Liver (tissue), 9 donors: ENCODE measurements around the gene LHFPL2. TPM values are rescaled to one million over a fixed set of nuclear protein-coding genes. Genes with fewer than 3 reads are reported as not detected.

Experiments
- DNase-seq: peaks from one replicate; pipeline ENCODE4 v3.0.0-alpha.2; 2017; ENCODE audit warnings: low spot score
- H3K27ac ChIP-seq, 2 donors: one replicate each; pipeline ENCODE4 v1.7.0; 2013; ENCODE audit warnings: inconsistent platforms in 2 of 2, low read length in 2 of 2, control low read depth in 1 of 2, low read depth in 1 of 2, mild to moderate bottlenecking in 1 of 2
- H3K27me3 ChIP-seq, 4 donors: one replicate each; pipeline versions ENCODE4 v1.6.1 to v1.7.0; 2013; ENCODE audit warnings: low read length in 3 of 4, inconsistent platforms in 1 of 4, mild to moderate bottlenecking in 1 of 4, moderate library complexity in 1 of 4; ENCODE audit not compliant: control insufficient read depth in 4 of 4, insufficient read depth in 4 of 4
- H3K36me3 ChIP-seq, 4 donors: one replicate each; pipeline versions ENCODE4 v1.6.1 to v1.7.0; 2013; ENCODE audit warnings: low read length in 3 of 4, mild to moderate bottlenecking in 3 of 4, low read depth in 1 of 4, moderate library complexity in 1 of 4; ENCODE audit not compliant: control insufficient read depth in 4 of 4, insufficient read depth in 3 of 4
- H3K4me1 ChIP-seq, 4 donors: one replicate each; pipeline versions ENCODE4 v1.6.1 to v1.7.0; 2013; ENCODE audit warnings: low read length in 3 of 4, mild to moderate bottlenecking in 3 of 4, moderate library complexity in 1 of 4; ENCODE audit not compliant: control insufficient read depth in 4 of 4, insufficient read depth in 4 of 4
- H3K4me3 ChIP-seq, 3 donors: one replicate each; pipeline versions ENCODE4 v1.6.1 to v1.7.0; 2013; ENCODE audit warnings: low read length in 3 of 3, control low read depth in 1 of 3, low read depth in 1 of 3, mild to moderate bottlenecking in 1 of 3
- H3K9ac ChIP-seq, 2 donors: one replicate each; pipeline ENCODE4 v1.7.0; 2013; ENCODE audit warnings: low read length in 2 of 2, mild to moderate bottlenecking in 2 of 2, moderate library complexity in 2 of 2, control low read depth in 1 of 2, low read depth in 1 of 2
- H3K9me3 ChIP-seq, 4 donors: one replicate each; pipeline versions ENCODE4 v1.6.1 to v1.7.0; 2013; ENCODE audit warnings: low read length in 3 of 4; ENCODE audit not compliant: control insufficient read depth in 4 of 4
- EGR1 ChIP-seq, 2 donors: IDR thresholded peaks; 2 replicates each; pipeline ENCODE4 v1.6.1; 2016 to 2018; ENCODE audit warnings: antibody characterized with exemption in 2 of 2, low read depth in 2 of 2
- FOXA1 ChIP-seq: IDR thresholded peaks from 2 replicates; pipeline ENCODE4 v1.6.1; 2016; ENCODE audit warnings: antibody characterized with exemption
- FOXA2 ChIP-seq: IDR thresholded peaks from 2 replicates; pipeline ENCODE4 v1.6.1; 2016; ENCODE audit warnings: antibody characterized with exemption
- GABPA ChIP-seq, 2 donors: IDR thresholded peaks in 1 of 2; conservative IDR thresholded peaks in 1 of 2; 2 replicates each; pipeline ENCODE4 v1.6.1; 2016; ENCODE audit warnings: antibody characterized with exemption in 2 of 2, mild to moderate bottlenecking in 1 of 2, moderate library complexity in 1 of 2
- HNF4A ChIP-seq, 2 donors: conservative IDR thresholded peaks; 2 replicates each; pipeline ENCODE4 v1.6.1; 2016; ENCODE audit warnings: antibody characterized with exemption in 2 of 2, mild to moderate bottlenecking in 2 of 2
- HNF4G ChIP-seq: IDR thresholded peaks from 2 replicates; pipeline ENCODE4 v1.6.1; 2016; ENCODE audit warnings: antibody characterized with exemption
- JUND ChIP-seq, 2 donors: IDR thresholded peaks; 2 replicates each; pipeline ENCODE4 v1.6.1; 2016; ENCODE audit warnings: antibody characterized with exemption in 2 of 2
- NR2F2 ChIP-seq: IDR thresholded peaks from 2 replicates; pipeline ENCODE4 v1.6.1; 2016; ENCODE audit warnings: antibody characterized with exemption
- RAD21 ChIP-seq, 2 donors: IDR thresholded peaks; 2 replicates each; pipeline ENCODE4 v1.6.1; 2016; ENCODE audit warnings: antibody characterized with exemption in 2 of 2, mild to moderate bottlenecking in 2 of 2
- RXRA ChIP-seq, 2 donors: IDR thresholded peaks; 2 replicates each; pipeline ENCODE4 v1.6.1; 2017 to 2018; ENCODE audit warnings: antibody characterized with exemption in 2 of 2, mild to moderate bottlenecking in 1 of 2
- SP1 ChIP-seq: IDR thresholded peaks from 2 replicates; pipeline ENCODE4 v1.6.1; 2018; ENCODE audit warnings: antibody characterized with exemption, mild to moderate bottlenecking
- TAF1 ChIP-seq: conservative IDR thresholded peaks from 2 replicates; pipeline ENCODE4 v1.6.1; 2016; ENCODE audit warnings: antibody characterized with exemption, mild to moderate bottlenecking
- YY1 ChIP-seq: IDR thresholded peaks from 2 replicates; pipeline ENCODE4 v1.6.1; 2016; ENCODE audit warnings: antibody characterized with exemption, mild to moderate bottlenecking
- WGBS: extraction: QIAGEN DNeasy Blood & Tissue Kit; methylation state at CpG from one replicate; pipeline ENCODE4 v1.1.7; 2013; 5-methylcytosine and 5-hydroxymethylcytosine counted together
- polyA plus RNA-seq, 2 donors: library from polyadenylated mRNA; stranded (reverse) in 1 of 2; unstranded in 1 of 2; fragments of 200-250 nt in 1 of 2; fragments of >200 nt in 1 of 2; fragmentation: Nextera tagmentation in 1 of 2; extraction: Ambion mirVana in 1 of 2; gene quantifications; one replicate each; pipeline versions ENCODE4 v1.2.1 to v1.2.3, GENCODE V29; 2013 to 2015
- total RNA-seq, 2 donors: library from RNA; depleted of rRNA; stranded (reverse); fragments of >200 nt; gene quantifications; one replicate each; pipeline ENCODE4 v1.2.3, GENCODE V29; 2014
- TF ChIP-seq, protein P1 (sequence below): IDR thresholded peaks from 2 replicates; pipeline ENCODE4 v1.6.1; 2016; ENCODE audit warnings: antibody characterized with exemption, mild to moderate bottlenecking
- TF ChIP-seq, protein P2 (sequence below): IDR thresholded peaks from 2 replicates; pipeline ENCODE4 v1.6.1; 2016; ENCODE audit warnings: antibody characterized with exemption
- TF ChIP-seq, protein P3 (sequence below): IDR thresholded peaks from 2 replicates; pipeline ENCODE4 v1.6.1; 2016; ENCODE audit warnings: antibody characterized with exemption
- TF ChIP-seq, protein P4 (sequence below): IDR thresholded peaks from 2 replicates; pipeline ENCODE4 v1.6.1; 2016; ENCODE audit warnings: antibody characterized with exemption
- TF ChIP-seq, protein P5 (sequence below): fragments of 150-350 bp; IDR thresholded peaks from 2 replicates; pipeline ENCODE4 v1.5.1; 2017; ENCODE audit warnings: improper control_type of control experiment, low read depth, low read length; ENCODE audit not compliant: missing input control
- donor health status: healthy.
- donor health status: healthy.
- donor health status: healthy.
- donor health status: healthy.
- donor health status: healthy.

The LHFPL2 gene
- total and polyA plus RNA-seq, 4 donors: 1.6 to 9.4 (median 5.6) TPM

DNA sequence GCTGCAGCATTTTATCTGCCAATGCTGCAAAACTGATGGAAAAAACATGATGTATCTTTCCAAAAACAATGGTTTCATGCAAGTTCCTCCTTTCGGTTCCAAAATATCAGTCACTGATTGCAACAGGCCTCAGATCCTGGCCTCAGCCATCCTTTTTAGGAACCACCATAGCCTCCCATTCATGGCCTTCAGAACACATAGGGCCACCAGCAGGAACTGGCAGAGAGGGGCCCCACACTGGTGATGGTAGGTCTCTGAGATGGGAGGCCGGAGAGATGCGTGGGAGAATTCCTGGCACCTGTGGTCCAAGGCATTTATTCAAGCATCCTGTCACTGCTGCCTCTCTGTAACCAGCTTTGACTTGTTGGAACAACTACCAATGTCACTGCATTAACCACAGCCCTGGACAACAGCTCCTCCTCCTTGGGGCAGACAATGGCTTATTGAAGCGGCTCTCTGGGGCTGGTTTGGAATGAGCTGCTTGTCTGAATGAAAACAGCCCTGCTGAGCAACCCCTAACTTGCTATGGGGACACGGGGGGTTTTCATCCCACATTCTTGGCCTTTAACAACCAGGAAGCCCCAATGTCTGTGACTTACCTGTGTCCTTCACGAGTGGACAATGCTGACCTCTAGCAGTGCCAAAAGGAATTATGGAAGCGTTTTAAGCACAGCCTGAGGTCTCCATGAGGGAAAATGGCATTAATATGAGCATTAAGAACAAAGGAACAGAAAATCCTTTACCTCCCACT is 108.1 kb downstream of the LHFPL2 start:
- WGBS: 83% methylated on average over 7 of the region's 7 CpGs

DNA sequence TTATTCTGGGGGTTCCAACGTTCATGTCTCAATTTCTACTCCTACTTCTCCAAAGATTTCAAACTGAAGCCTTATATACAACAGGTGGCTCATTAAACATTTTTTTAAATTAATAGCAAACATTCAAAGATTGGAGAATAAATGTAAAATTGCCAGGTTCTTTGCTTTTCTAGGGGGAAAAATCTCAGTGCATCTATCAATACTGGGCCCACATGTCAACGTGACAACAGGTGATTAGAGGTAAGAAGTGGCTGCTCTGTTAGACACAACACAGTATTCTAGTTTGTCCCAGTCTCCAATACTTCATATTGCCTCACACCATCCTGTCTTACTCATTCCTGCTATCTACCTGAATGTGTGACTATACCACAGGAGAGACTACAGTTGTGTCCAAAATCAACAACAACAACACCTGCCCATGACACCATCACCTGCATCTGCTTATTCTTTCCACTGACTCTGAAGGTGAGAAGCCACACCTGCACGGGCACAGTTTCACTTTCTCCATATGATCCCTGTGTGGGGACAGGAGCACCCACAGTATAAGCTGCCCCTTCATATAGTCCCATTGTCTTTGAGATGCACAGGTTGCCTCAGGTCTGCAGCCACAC is 110.2 kb downstream of the LHFPL2 start:
- Histone ChIP-seq H3K9ac (no peak overlapping the region), H3K27me3 (peaks cover 0 to 2% (median 0%) of the 10 kb centered on the region in 4 donors), H3K36me3 (no peaks in the 10 kb centered on the region), H3K27ac (no peak overlapping the region), H3K4me1 (no peaks in the 10 kb centered on the region), H3K9me3 (no peaks in the 10 kb centered on the region), H3K4me3 (no peak overlapping the region)
- WGBS: 85% methylated on average over 3 of the region's 3 CpGs
- no peak for TF ChIP-seq GABPA (IDR thresholded peaks at IDR 0.05 in 1 of 2, conservative IDR thresholded peaks at IDR 0.05 in 1 of 2)
- TF ChIP-seq TAF1: no peak
- TF ChIP-seq, protein P1, sequence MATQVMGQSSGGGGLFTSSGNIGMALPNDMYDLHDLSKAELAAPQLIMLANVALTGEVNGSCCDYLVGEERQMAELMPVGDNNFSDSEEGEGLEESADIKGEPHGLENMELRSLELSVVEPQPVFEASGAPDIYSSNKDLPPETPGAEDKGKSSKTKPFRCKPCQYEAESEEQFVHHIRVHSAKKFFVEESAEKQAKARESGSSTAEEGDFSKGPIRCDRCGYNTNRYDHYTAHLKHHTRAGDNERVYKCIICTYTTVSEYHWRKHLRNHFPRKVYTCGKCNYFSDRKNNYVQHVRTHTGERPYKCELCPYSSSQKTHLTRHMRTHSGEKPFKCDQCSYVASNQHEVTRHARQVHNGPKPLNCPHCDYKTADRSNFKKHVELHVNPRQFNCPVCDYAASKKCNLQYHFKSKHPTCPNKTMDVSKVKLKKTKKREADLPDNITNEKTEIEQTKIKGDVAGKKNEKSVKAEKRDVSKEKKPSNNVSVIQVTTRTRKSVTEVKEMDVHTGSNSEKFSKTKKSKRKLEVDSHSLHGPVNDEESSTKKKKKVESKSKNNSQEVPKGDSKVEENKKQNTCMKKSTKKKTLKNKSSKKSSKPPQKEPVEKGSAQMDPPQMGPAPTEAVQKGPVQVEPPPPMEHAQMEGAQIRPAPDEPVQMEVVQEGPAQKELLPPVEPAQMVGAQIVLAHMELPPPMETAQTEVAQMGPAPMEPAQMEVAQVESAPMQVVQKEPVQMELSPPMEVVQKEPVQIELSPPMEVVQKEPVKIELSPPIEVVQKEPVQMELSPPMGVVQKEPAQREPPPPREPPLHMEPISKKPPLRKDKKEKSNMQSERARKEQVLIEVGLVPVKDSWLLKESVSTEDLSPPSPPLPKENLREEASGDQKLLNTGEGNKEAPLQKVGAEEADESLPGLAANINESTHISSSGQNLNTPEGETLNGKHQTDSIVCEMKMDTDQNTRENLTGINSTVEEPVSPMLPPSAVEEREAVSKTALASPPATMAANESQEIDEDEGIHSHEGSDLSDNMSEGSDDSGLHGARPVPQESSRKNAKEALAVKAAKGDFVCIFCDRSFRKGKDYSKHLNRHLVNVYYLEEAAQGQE: no peak
- no peak for TF ChIP-seq RXRA (IDR thresholded peaks at IDR 0.05)
- TF ChIP-seq YY1: no peak
- TF ChIP-seq, protein P2, sequence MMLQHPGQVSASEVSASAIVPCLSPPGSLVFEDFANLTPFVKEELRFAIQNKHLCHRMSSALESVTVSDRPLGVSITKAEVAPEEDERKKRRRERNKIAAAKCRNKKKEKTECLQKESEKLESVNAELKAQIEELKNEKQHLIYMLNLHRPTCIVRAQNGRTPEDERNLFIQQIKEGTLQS: no peak
- no peak for TF ChIP-seq HNF4A (conservative IDR thresholded peaks at IDR 0.05)
- TF ChIP-seq EGR1 (IDR thresholded peaks at IDR 0.05; ENCODE audit: low read depth in 2 of 2): no peak
- no peak for TF ChIP-seq NR2F2
- TF ChIP-seq JUND (IDR thresholded peaks at IDR 0.05): no peak
- TF ChIP-seq, protein P3, sequence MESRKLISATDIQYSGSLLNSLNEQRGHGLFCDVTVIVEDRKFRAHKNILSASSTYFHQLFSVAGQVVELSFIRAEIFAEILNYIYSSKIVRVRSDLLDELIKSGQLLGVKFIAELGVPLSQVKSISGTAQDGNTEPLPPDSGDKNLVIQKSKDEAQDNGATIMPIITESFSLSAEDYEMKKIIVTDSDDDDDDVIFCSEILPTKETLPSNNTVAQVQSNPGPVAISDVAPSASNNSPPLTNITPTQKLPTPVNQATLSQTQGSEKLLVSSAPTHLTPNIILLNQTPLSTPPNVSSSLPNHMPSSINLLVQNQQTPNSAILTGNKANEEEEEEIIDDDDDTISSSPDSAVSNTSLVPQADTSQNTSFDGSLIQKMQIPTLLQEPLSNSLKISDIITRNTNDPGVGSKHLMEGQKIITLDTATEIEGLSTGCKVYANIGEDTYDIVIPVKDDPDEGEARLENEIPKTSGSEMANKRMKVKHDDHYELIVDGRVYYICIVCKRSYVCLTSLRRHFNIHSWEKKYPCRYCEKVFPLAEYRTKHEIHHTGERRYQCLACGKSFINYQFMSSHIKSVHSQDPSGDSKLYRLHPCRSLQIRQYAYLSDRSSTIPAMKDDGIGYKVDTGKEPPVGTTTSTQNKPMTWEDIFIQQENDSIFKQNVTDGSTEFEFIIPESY: no peak
- no peak for TF ChIP-seq SP1
- TF ChIP-seq, protein P4, sequence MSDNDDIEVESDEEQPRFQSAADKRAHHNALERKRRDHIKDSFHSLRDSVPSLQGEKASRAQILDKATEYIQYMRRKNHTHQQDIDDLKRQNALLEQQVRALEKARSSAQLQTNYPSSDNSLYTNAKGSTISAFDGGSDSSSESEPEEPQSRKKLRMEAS: no peak
- TF ChIP-seq FOXA1: no peak
- no peak for TF ChIP-seq FOXA2
- TF ChIP-seq HNF4G: no peak
- TF ChIP-seq, protein P5, sequence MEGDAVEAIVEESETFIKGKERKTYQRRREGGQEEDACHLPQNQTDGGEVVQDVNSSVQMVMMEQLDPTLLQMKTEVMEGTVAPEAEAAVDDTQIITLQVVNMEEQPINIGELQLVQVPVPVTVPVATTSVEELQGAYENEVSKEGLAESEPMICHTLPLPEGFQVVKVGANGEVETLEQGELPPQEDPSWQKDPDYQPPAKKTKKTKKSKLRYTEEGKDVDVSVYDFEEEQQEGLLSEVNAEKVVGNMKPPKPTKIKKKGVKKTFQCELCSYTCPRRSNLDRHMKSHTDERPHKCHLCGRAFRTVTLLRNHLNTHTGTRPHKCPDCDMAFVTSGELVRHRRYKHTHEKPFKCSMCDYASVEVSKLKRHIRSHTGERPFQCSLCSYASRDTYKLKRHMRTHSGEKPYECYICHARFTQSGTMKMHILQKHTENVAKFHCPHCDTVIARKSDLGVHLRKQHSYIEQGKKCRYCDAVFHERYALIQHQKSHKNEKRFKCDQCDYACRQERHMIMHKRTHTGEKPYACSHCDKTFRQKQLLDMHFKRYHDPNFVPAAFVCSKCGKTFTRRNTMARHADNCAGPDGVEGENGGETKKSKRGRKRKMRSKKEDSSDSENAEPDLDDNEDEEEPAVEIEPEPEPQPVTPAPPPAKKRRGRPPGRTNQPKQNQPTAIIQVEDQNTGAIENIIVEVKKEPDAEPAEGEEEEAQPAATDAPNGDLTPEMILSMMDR: no peak
- no peak for TF ChIP-seq RAD21 (IDR thresholded peaks at IDR 0.05)
- DNase-seq: no peak

More for the DNA sequence above, 108.1 kb downstream of the LHFPL2 start:
- H3K4me1 ChIP-seq: no peaks in the 10 kb centered on the region
- TF ChIP-seq SP1 (peak; percentile 9), RAD21 (IDR thresholded peaks at IDR 0.05) (peak in 1 of 2 donors; percentile 20), EGR1 (IDR thresholded peaks at IDR 0.05; ENCODE audit: low read depth in 2 of 2) (no peak), TAF1 (no peak), FOXA1 (no peak)
- no peak overlapping the region for H3K9ac ChIP-seq
- peaks cover 0 to 6% (median 0%) of the 10 kb centered on the region in 4 donors for H3K27me3 ChIP-seq
- no peaks in the 10 kb centered on the region for H3K9me3 ChIP-seq
- no peak overlapping the region for H3K4me3 ChIP-seq
- DNase-seq: no peak
- H3K36me3 ChIP-seq: no peaks in the 10 kb centered on the region
- H3K27ac ChIP-seq: no peak overlapping the region
